OCI-LY1 (cell line): ENCODE results near the gene GFI1B.

Experiments used
- EZH2 ChIP-seq: fragments of 200-600 bp; sonication (generic), shearing (Covaris generic); IDR thresholded peaks from 2 replicates; pipeline ENCODE4 v1.8.0; 2017; ENCODE audit warnings: borderline replicate concordance, mixed run types, mild to moderate bottlenecking, antibody characterized with exemption, low read length, moderate library complexity, mixed read lengths
- TF ChIP-seq, protein P1 (sequence below): fragments of 200-600 bp; sonication (generic), shearing (Covaris generic); IDR thresholded peaks from 2 replicates; pipeline ENCODE4 v1.5.1; 2017; ENCODE audit warnings: mild to moderate bottlenecking, antibody characterized with exemption, low read length, moderate library complexity, mixed read lengths

DNA sequence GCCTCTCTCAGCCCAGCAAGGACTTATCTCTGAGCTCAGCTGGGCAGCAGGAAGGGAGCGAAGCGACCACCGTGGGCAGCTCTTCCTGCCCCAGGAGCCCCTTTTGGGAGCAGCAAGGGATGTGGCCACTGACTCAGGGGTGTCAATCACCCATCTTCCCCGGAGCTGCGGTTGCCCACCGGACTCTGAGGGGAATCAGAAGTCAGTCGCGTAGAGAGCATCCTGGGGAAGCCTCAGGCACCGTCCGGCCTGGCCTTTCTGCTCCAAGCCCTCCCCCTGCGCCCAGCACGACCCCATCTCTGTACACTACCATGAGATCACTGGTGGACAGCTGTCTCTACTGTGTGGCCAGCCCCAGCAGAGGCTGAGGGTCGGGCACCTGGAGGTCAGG, 24.6 kb downstream of the GFI1B start:
- TF ChIP-seq, protein P1, sequence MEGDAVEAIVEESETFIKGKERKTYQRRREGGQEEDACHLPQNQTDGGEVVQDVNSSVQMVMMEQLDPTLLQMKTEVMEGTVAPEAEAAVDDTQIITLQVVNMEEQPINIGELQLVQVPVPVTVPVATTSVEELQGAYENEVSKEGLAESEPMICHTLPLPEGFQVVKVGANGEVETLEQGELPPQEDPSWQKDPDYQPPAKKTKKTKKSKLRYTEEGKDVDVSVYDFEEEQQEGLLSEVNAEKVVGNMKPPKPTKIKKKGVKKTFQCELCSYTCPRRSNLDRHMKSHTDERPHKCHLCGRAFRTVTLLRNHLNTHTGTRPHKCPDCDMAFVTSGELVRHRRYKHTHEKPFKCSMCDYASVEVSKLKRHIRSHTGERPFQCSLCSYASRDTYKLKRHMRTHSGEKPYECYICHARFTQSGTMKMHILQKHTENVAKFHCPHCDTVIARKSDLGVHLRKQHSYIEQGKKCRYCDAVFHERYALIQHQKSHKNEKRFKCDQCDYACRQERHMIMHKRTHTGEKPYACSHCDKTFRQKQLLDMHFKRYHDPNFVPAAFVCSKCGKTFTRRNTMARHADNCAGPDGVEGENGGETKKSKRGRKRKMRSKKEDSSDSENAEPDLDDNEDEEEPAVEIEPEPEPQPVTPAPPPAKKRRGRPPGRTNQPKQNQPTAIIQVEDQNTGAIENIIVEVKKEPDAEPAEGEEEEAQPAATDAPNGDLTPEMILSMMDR = no peak
- TF ChIP-seq EZH2 = no peak
